OCI-LY1 (cell line): ENCODE results near the gene ZNF692.
A peak's percentile ranks its signal among the peaks of the same experiment; 100 is the strongest.
"Not testable (repeated sequence)": the region's sequence is repeated elsewhere in the genome, so short reads cannot be mapped to it uniquely, and the experiment has no call there.

Experiments used
- H2AFZ ChIP-seq: fragments of 200-600 bp; sonication (generic), shearing (Covaris generic); 2 replicates; pipeline ENCODE4 v1.6.0; 2014; ENCODE audit warnings: antibody characterized with exemption, mild to moderate bottlenecking, low read length
- H3F3A ChIP-seq: fragments of 200-600 bp; sonication (generic), shearing (Covaris generic); 2 replicates; pipeline ENCODE4 v1.6.0; 2014; ENCODE audit warnings: mild to moderate bottlenecking, antibody characterized with exemption, low read length, moderate library complexity; ENCODE audit not compliant: insufficient read depth
- H3K27ac ChIP-seq: fragments of 200-600 bp; sonication (generic); 2 replicates; pipeline ENCODE4 v1.5.1; 2014; ENCODE audit warnings: low read length, mixed run types, mild to moderate bottlenecking, low read depth; ENCODE audit not compliant: poor library complexity, severe bottlenecking
- H3K27me3 ChIP-seq: fragments of 200-600 bp; sonication (generic); 2 replicates; pipeline ENCODE4 v1.6.0; 2014; ENCODE audit warnings: antibody characterized with exemption, mild to moderate bottlenecking, low read length, moderate library complexity; ENCODE audit not compliant: insufficient read depth
- H3K36me3 ChIP-seq: fragments of 200-600 bp; sonication (generic); 2 replicates; pipeline ENCODE4 v1.6.1; 2014; ENCODE audit warnings: mild to moderate bottlenecking, antibody characterized with exemption, low read length, moderate library complexity, mixed read lengths; ENCODE audit not compliant: insufficient read depth
- H3K4me1 ChIP-seq: fragments of 200-600 bp; sonication (generic); 2 replicates; pipeline ENCODE4 v1.5.1; 2014; ENCODE audit warnings: mild to moderate bottlenecking, low read length, moderate library complexity; ENCODE audit not compliant: insufficient read depth, severe bottlenecking
- H3K4me2 ChIP-seq: fragments of 200-600 bp; sonication (generic), shearing (Covaris generic); 2 replicates; pipeline ENCODE4 v1.6.1; 2014; ENCODE audit warnings: low read length
- H3K4me3 ChIP-seq: fragments of 200-600 bp; sonication (generic); 2 replicates; pipeline ENCODE4 v1.5.1; 2014; ENCODE audit warnings: low read length, low read depth, mild to moderate bottlenecking, mixed read lengths; ENCODE audit not compliant: poor library complexity, severe bottlenecking
- H3K79me2 ChIP-seq: fragments of 200-600 bp; shearing (Covaris generic); 2 replicates; pipeline ENCODE4 v1.6.1; 2016; ENCODE audit warnings: mixed run types, low read length, mixed read lengths; ENCODE audit not compliant: insufficient read depth
- H3K9ac ChIP-seq: fragments of 200-600 bp; sonication (generic), shearing (Covaris generic); 2 replicates; pipeline ENCODE4 v1.6.1; 2014; ENCODE audit warnings: mild to moderate bottlenecking, low read length, mixed read lengths
- H3K9me2 ChIP-seq: fragments of 200-600 bp; sonication (generic), shearing (Covaris generic); 2 replicates; pipeline ENCODE4 v1.6.1; 2014; ENCODE audit warnings: low read depth, mild to moderate bottlenecking, low read length, mixed read lengths
- H3K9me3 ChIP-seq: fragments of 200-600 bp; shearing (Covaris generic); 2 replicates; pipeline ENCODE4 v1.6.1; 2014; ENCODE audit warnings: low read length, mixed read lengths
- H4K20me1 ChIP-seq: fragments of 200-600 bp; sonication (generic), shearing (Covaris generic); 2 replicates; pipeline ENCODE4 v1.6.0; 2016; ENCODE audit warnings: mild to moderate bottlenecking, low read length; ENCODE audit not compliant: insufficient read depth
- CTCF ChIP-seq: fragments of 200-600 bp; sonication (generic), shearing (Covaris generic); IDR thresholded peaks from 2 replicates; pipeline ENCODE4 v1.5.1; 2017; ENCODE audit warnings: mild to moderate bottlenecking, antibody characterized with exemption, low read length, moderate library complexity, mixed read lengths
- EZH2 ChIP-seq: fragments of 200-600 bp; sonication (generic), shearing (Covaris generic); IDR thresholded peaks from 2 replicates; pipeline ENCODE4 v1.8.0; 2017; ENCODE audit warnings: borderline replicate concordance, mixed run types, mild to moderate bottlenecking, antibody characterized with exemption, low read length, moderate library complexity, mixed read lengths

Gene ZNF692

GRCh38 chr1:248885646-248886045 is 26.8 kb upstream of the ZNF692 start:
- Histone ChIP-seq H3K9me3 (no peaks in the 10 kb centered on the region), H3K36me3 (no peaks in the 10 kb centered on the region), H3K79me2 (no peaks in the 10 kb centered on the region), H3K4me2 (no peak overlapping the region), H3K9me2 (no peaks in the 10 kb centered on the region), H3K4me1 (no peaks in the 10 kb centered on the region), H2AFZ (no peak overlapping the region), H3K4me3 (no peak overlapping the region), H3K27ac (no peak overlapping the region), H3K9ac (no peak overlapping the region), H4K20me1 (no peaks in the 10 kb centered on the region), H3F3A (no peaks in the 10 kb centered on the region), H3K27me3 (no peaks in the 10 kb centered on the region)
- TF ChIP-seq EZH2 (no peak), CTCF (no peak)

GRCh38 chr1:248884632-248885295 is 25.9 kb upstream of the ZNF692 start:
- Histone ChIP-seq H3K36me3 (no peaks in the 10 kb centered on the region), H3K27me3 (no peaks in the 10 kb centered on the region), H3K79me2 (no peaks in the 10 kb centered on the region), H3K27ac (no peak overlapping the region), H3K4me3 (no peak overlapping the region), H3K9ac (no peak overlapping the region), H3K9me2 (no peaks in the 10 kb centered on the region), H3K4me1 (no peaks in the 10 kb centered on the region), H3K9me3 (no peaks in the 10 kb centered on the region), H2AFZ (no peak overlapping the region), H3F3A (no peaks in the 10 kb centered on the region), H3K4me2 (no peak overlapping the region), H4K20me1 (no peaks in the 10 kb centered on the region)
- TF ChIP-seq EZH2 (no peak), CTCF (peak; percentile 44)

GRCh38 chr1:248882427-248882826 is 23.5 kb upstream of the ZNF692 start:
- not testable (repeated sequence) for H3K4me3 ChIP-seq

DNA sequence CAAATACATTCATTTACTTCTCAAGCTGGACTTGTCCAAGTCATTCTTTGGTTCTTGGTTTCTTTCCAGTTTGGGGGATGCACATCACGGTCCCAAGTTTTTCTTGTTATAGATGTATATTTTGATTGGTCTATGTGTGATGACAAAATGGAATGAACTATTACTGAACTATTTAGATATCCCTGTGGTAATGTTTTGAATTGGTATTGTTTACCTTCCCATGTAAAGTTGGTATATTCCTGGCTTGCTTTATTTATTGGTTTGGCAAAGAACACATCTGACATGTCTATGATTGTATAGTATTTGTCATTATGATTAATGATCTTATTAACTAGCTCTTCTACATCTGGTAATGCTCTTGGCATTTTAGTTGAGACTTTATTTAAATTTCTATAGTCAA is 22.4 kb upstream of the ZNF692 start:
- no peak overlapping the region for H3K4me3 ChIP-seq
- TF ChIP-seq EZH2 (no peak), CTCF (no peak)
- H3K27ac ChIP-seq: no peak overlapping the region
- H3K4me2 ChIP-seq: no peak overlapping the region
- H3K9me3 ChIP-seq: no peaks in the 10 kb centered on the region
- no peak overlapping the region for H3K9ac ChIP-seq
- no peaks in the 10 kb centered on the region for H3F3A ChIP-seq
- H3K9me2 ChIP-seq: no peaks in the 10 kb centered on the region
- no peaks in the 10 kb centered on the region for H3K4me1 ChIP-seq
- no peaks in the 10 kb centered on the region for H3K27me3 ChIP-seq
- H3K36me3 ChIP-seq: no peaks in the 10 kb centered on the region
- H3K79me2 ChIP-seq: no peaks in the 10 kb centered on the region
- no peak overlapping the region for H2AFZ ChIP-seq
- H4K20me1 ChIP-seq: no peaks in the 10 kb centered on the region

More at GRCh38 chr1:248882427-248882826, 23.5 kb upstream of the ZNF692 start:
- H3K36me3 ChIP-seq, H4K20me1 ChIP-seq, H3K27ac ChIP-seq, H3K9me3 ChIP-seq, H2AFZ ChIP-seq, H3K27me3 ChIP-seq, H3K9ac ChIP-seq, H3K9me2 ChIP-seq, H3F3A ChIP-seq, H3K4me2 ChIP-seq, H3K79me2 ChIP-seq, H3K4me1 ChIP-seq: not testable (repeated sequence)
